GM19397 (cell line): ENCODE data around the gene CETP.

Experiments used
- ATAC-seq: cut with Tn5 transposase; IDR thresholded peaks from one replicate; pipeline ENCODE4 v1.9.1; 2021; ENCODE audit warnings: mild to moderate bottlenecking, moderate library complexity; ENCODE audit not compliant: unreplicated experiment

Gene CETP

GRCh38 chr16:57016301-57016700 is 54.6 kb downstream of the CETP start:
- no peak for ATAC-seq

GRCh38 chr16:57016831-57017230 is 55.1 kb downstream of the CETP start:
- no peak for ATAC-seq

DNA sequence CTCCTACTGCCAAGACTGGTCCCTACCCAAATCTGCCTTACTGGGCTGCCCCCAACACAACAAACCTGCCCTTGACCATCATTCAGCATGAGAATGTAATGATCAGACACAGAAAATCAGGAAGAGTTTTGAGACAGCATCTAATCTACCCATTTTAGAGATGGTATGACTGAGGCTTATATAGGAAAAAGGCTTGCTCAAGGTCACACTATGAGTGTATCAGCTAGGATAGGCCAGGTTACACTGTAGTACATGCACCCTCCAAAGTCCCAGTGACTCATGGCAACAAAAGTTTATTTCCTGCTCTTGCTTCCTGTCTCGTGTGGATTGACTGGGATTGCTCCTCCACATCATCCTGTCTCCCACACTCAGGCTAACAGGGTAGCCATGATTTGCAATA is 55.5 kb downstream of the CETP start:
- ATAC-seq, result no peak

- ATAC-seq, result no peak
Measured at GRCh38 chr16:57019746-57020145, 58.0 kb downstream of the CETP start.

DNA sequence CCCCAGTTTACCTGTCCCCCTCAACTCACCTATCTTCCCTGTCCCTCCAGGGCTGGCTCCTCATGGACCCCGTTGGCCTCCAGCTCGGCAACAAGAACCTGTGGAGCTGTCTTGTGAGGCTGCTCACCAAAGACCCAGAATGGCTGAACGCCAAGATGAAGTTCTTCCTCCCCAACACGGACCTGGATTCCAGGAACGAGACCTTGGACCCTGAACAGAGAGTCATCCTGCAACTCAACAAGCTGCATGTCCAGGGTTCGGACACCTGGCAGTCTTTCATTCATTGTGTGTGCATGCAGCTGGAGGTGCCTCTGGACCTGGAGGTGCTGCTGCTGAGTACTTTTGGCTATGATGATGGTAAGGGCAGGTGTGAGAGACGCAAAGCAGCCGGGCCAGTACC is 58.9 kb downstream of the CETP start:
- no peak for ATAC-seq

DNA sequence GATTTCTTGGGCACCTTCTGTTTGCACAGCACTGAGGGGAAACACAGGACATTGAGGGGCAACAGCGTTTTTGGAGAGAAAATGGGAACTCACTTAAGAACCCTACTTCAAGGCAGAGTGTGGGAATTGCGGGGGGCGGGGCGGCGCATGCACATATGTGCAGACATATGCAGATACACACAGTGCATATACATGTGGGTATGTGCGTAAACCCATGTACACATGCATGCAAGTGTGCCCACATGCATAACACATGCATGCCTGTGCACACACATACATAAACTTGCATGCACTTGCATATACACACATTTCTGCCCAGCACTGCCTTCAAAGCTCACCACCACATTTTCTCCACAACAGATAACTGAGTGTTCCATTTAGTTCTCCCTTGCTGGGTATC is 60.0 kb downstream of the CETP start:
- ATAC-seq, result no peak

- no peak for ATAC-seq
Measured at GRCh38 chr16:57022445-57022844, 60.7 kb downstream of the CETP start.

DNA sequence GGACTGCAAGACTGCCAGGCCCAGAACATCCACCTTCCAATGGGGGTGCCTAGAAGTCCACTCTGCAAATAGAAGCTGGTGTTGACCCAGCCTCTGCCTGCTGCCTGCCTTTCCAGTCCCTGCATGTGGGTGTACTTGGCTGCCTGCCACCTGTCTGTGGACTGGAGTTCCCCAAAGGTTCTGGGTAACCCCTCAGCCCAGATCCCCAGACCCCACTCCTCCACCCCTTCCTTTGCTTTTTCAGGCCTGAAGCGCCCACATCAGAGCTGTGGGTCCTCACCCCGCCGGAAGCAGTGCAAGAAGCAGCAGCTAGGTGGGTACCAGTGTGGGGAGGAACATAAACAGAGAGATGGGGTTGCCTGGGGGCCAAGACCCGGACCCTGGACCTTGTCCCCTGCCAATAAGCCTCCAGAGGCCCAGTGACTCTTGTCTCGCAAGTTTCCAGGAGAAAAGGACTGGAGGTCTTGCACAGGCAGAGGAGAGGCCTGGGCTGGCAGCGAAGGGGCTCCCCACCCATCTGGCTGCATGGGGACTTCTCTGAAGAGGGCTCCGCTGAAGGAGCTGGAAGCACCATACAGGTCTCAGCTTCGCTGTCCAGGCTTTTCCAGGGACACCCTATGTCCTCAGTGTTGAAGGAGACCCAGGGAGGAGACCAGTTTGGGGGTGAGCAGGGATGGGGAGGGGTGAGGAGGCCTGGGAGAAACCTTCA is 61.9 kb downstream of the CETP start:
- ATAC-seq, result no peak

DNA sequence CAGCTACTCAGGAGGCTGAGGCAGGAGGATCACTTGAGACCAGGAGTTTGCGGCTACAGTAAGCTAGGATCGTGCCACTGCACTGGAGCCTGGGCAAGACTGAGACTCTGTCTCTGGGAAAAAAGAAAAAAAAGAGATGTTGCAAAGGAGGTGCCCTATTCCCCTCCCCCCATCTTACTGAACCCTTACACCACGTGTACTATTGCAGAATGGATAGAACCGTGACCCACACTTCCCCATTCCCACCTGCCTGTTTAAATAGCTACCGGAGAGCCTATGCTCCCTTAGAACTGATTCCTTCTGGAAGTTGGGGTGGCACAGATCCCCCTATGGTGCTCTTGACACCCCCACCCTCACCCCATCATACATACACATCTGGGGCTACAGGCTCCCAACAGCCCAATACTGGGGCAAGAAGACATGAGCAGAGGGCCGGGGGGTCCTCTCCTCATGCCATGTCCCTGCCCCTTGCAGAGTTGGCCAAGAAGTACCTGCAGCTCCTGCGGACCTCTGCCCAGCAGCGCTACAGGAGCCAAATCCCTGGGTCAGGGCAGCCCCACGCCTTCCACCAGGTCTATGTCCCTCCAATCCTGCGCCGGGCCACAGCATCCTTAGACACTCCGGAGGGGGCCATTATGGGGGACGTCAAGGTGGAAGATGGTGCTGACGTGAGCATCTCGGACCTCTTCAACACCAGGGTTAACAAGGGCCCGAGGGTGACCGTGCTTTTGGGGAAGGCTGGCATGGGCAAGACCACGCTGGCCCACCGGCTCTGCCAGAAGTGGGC is 63.3 kb downstream of the CETP start:
- no peak for ATAC-seq

- ATAC-seq, result no peak
Measured at GRCh38 chr16:57025941-57026777, 64.4 kb downstream of the CETP start.

GRCh38 chr16:57026778-57027062 is 65.0 kb downstream of the CETP start:
- ATAC-seq, result no peak

DNA sequence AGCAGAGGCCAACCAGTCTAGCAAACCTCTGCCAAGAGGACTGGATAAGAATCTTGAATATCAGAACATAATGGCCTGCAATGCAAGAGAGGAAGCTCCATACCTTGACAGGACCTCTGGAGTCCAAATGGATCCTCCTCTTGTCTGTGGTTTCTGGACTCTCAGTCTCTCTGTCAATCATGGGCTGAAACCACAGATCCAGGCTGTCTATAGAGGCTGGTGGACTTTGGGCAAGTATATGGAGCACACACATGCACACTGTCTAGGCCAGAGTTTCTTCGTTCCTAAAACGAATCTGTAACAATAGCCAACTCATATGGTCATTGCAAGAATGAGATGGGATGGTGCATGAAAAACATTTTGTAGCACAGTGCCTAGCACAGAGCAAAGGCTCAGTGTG is 65.3 kb downstream of the CETP start:
- ATAC-seq, result no peak

DNA sequence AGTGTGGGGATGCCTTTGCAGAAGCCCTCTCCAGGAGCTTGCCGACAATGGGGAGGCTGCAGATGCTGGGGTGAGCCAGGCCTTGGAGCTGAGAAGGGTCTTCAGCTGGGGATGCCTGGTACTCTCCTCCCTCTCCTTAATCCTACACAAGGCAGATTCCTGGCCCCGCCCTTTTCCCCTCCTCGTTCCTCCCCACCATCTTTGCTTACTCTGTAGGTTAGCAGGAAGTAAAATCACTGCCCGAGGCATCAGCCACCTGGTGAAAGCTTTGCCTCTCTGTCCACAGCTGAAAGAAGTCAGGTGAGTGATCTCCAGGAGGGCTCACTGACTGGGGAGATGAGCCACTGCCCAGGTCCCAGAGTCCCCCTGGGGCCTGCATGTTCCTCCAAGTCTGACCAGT is 66.3 kb downstream of the CETP start:
- ATAC-seq, result no peak

DNA sequence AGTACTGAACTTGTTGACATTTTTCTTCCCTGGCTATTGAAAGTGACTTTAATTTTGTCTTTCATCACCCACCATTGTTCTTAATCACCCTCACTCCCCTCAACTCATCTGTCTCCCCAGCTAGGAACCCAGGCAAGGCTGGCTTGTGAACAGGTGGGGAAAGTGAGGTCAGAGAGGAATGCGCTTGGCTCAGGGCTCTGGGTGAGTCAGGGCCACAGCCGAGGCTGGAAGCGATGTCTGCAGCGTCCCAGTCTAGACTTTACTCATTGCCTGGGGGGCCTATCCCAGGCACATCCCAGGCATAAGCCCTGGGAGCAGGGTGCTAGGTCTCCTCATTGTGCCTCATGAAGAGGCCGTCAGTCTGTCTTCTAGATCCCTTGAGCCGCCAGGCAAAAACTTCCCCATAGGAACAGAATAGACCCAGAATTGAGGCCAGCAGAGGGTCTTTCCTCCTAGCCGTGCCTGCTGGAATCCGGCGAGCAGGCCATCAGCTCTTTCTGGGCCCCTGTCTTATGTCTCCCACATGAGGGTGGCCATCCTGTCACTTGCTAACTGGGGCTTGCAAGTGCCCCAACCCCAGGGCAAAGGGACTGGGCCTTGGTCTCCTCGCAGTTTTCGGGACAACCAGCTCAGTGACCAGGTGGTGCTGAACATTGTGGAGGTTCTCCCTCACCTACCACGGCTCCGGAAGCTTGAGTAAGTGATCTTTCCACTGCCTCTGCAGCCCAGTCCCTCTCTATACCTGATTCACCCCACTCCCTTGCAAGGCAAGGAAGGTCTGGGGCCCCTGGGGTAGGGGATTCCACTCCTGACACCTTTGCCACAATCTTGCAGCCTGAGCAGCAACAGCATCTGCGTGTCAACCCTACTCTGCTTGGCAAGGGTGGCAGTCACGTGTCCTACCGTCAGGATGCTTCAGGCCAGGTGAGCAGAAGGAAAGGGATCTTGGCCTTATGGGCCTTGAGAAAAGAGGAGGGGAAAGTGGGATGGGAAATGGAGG is 67.7 kb downstream of the CETP start:
- ATAC-seq, result no peak

DNA sequence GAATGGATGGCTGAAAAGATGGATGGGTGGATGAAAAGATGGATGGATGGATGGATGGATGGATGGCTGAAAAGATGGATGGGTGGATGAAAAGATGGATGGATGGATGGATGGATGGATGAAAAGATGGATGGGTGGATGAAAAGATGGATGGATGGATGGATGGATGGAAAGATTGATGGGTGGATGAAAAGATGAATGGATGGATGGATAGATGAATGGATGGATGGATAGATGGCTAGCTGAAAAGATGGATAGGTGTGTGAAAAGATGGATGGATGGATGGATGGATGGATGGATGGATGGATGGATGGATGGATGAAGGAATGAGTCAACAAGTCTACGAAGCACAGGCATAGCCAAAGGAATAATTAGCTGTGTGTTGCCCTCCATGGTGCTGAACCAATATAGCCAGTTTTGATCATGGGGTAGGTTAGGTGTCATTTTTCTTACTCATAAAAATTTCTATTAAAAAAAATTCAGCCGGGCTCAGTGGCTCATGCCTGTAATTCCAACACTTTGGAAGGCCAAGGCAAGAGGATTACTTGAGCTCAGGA is 68.7 kb downstream of the CETP start:
- ATAC-seq, result no peak

GRCh38 chr16:57031156-57031555 is 69.4 kb downstream of the CETP start:
- ATAC-seq, result no peak

- ATAC-seq, result no peak
Measured at GRCh38 chr16:57032346-57032745, 70.6 kb downstream of the CETP start.

DNA sequence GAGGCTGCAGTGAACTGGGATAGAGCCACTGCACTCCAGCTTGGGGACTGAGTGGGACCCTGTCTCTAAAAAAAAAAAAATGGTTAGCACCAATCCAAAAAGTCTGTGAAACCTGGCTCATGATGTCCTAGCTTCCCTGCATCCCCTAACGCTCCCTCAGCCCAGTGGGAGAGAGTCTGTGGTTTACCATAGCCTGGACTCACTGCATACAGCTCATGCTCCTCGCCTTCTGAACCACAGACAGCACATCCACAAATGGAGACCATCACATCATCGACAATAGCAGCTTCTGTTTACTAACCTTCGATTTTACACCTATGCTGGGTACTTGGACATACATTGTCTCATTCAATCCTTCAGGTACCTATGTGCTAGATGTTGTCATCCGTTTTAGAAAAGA is 71.2 kb downstream of the CETP start:
- ATAC-seq, result no peak
